ENCODE data around the gene CIT.

CIT gene

GRCh38 chr12:119751961-119752360, 125.2 kb downstream of the CIT start:
- TF ChIP-seq GATA3 (IDR thresholded peaks at IDR 0.05; ENCODE audit: low read depth, low read length) (no peak), GATA2 (IDR thresholded peaks at IDR 0.05; ENCODE audit: low read depth, low read length) (no peak)

- TF ChIP-seq GATA2 (IDR thresholded peaks at IDR 0.05; ENCODE audit: low read depth, low read length) (no peak; the same call in 1 of the 2 replicates), GATA3 (IDR thresholded peaks at IDR 0.05; ENCODE audit: low read depth, low read length) (no peak)
Observed at GRCh38 chr12:119749666-119750065, 127.5 kb downstream of the CIT start.

- TF ChIP-seq GATA2 (IDR thresholded peaks at IDR 0.05; ENCODE audit: low read depth, low read length) (no peak), GATA3 (IDR thresholded peaks at IDR 0.05; ENCODE audit: low read depth, low read length) (no peak)
Observed at GRCh38 chr12:119748497-119748896, 128.6 kb downstream of the CIT start.

GRCh38 chr12:119746169-119746568, 131.0 kb downstream of the CIT start:
- no peak for TF ChIP-seq GATA3 (IDR thresholded peaks at IDR 0.05; ENCODE audit: low read depth, low read length)
- TF ChIP-seq GATA2 (IDR thresholded peaks at IDR 0.05; ENCODE audit: low read depth, low read length): no peak

GRCh38 chr12:119744900-119745606, 132.1 kb downstream of the CIT start:
- TF ChIP-seq GATA3 (IDR thresholded peaks at IDR 0.05; ENCODE audit: low read depth, low read length) (no peak), GATA2 (IDR thresholded peaks at IDR 0.05; ENCODE audit: low read depth, low read length) (no peak)

- TF ChIP-seq GATA2 (IDR thresholded peaks at IDR 0.05; ENCODE audit: low read depth, low read length): no peak
- TF ChIP-seq GATA3 (IDR thresholded peaks at IDR 0.05; ENCODE audit: low read depth, low read length): no peak
Observed at GRCh38 chr12:119742700-119743099, 134.4 kb downstream of the CIT start.

- TF ChIP-seq GATA2 (IDR thresholded peaks at IDR 0.05; ENCODE audit: low read depth, low read length) (no peak), GATA3 (IDR thresholded peaks at IDR 0.05; ENCODE audit: low read depth, low read length) (no peak)
Observed at GRCh38 chr12:119740830-119741229, 136.3 kb downstream of the CIT start.

GRCh38 chr12:119735079-119735478, 142.0 kb downstream of the CIT start:
- TF ChIP-seq GATA2 (IDR thresholded peaks at IDR 0.05; ENCODE audit: low read depth, low read length) (no peak), GATA3 (IDR thresholded peaks at IDR 0.05; ENCODE audit: low read depth, low read length) (no peak)

- no peak for TF ChIP-seq GATA2 (IDR thresholded peaks at IDR 0.05; ENCODE audit: low read depth, low read length)
- TF ChIP-seq GATA3 (IDR thresholded peaks at IDR 0.05; ENCODE audit: low read depth, low read length): no peak
Observed at GRCh38 chr12:119730381-119730780, 146.7 kb downstream of the CIT start.

GRCh38 chr12:119729871-119730270, 147.2 kb downstream of the CIT start:
- TF ChIP-seq GATA3 (IDR thresholded peaks at IDR 0.05; ENCODE audit: low read depth, low read length): no peak

- TF ChIP-seq GATA2 (IDR thresholded peaks at IDR 0.05; ENCODE audit: low read depth, low read length): no peak
- no peak for TF ChIP-seq GATA3 (IDR thresholded peaks at IDR 0.05; ENCODE audit: low read depth, low read length)
Observed at GRCh38 chr12:119728444-119728745, 148.7 kb downstream of the CIT start.

GRCh38 chr12:119727600-119728443, 149.3 kb downstream of the CIT start:
- TF ChIP-seq GATA2 (IDR thresholded peaks at IDR 0.05; ENCODE audit: low read depth, low read length) (no peak), GATA3 (IDR thresholded peaks at IDR 0.05; ENCODE audit: low read depth, low read length) (no peak)

GRCh38 chr12:119725523-119725922, 151.6 kb downstream of the CIT start:
- TF ChIP-seq GATA3 (IDR thresholded peaks at IDR 0.05; ENCODE audit: low read depth, low read length): no peak
- TF ChIP-seq GATA2 (IDR thresholded peaks at IDR 0.05; ENCODE audit: low read depth, low read length): no peak

- no peak for TF ChIP-seq GATA2 (IDR thresholded peaks at IDR 0.05; ENCODE audit: low read depth, low read length)
- no peak for TF ChIP-seq GATA3 (IDR thresholded peaks at IDR 0.05; ENCODE audit: low read depth, low read length)
Observed at GRCh38 chr12:119721306-119721705, 155.8 kb downstream of the CIT start.

- TF ChIP-seq GATA2 (IDR thresholded peaks at IDR 0.05; ENCODE audit: low read depth, low read length) (no peak), GATA3 (IDR thresholded peaks at IDR 0.05; ENCODE audit: low read depth, low read length) (no peak)
Observed at GRCh38 chr12:119720349-119720748, 156.8 kb downstream of the CIT start.

Data from SH-SY5Y (cell line).